Measurements from ENCODE around the gene FRMD8.
A peak's percentile ranks its signal among the peaks of the same experiment; 100 is the strongest.

FRMD8 gene

DNA sequence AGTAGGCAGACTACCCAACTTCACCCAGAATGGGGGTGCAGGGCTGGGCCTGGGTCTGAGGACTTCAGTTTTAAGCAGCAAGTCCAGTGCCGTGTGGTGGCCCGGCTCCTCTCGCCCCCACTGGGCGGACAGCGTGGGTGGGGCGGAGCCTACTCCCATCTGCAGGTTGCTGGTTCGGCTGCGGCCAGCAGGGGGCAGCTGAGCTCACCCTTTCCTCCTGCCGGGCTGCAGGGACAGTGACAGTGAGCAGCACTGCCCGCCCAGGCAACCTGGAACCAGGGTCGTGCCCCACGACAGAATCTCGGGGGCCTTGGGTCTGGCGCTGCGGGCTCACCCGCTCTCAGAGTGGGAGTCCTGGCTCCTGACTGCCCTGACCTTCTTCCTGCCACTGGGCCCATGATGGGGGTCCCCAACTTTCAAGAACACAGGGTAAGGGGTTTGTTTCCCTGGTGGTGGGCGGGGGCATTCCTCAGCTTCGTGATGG lies 29.9 kb downstream of the FRMD8 start:
- peak; percentile 88 to 92 for DNase-seq

DNA sequence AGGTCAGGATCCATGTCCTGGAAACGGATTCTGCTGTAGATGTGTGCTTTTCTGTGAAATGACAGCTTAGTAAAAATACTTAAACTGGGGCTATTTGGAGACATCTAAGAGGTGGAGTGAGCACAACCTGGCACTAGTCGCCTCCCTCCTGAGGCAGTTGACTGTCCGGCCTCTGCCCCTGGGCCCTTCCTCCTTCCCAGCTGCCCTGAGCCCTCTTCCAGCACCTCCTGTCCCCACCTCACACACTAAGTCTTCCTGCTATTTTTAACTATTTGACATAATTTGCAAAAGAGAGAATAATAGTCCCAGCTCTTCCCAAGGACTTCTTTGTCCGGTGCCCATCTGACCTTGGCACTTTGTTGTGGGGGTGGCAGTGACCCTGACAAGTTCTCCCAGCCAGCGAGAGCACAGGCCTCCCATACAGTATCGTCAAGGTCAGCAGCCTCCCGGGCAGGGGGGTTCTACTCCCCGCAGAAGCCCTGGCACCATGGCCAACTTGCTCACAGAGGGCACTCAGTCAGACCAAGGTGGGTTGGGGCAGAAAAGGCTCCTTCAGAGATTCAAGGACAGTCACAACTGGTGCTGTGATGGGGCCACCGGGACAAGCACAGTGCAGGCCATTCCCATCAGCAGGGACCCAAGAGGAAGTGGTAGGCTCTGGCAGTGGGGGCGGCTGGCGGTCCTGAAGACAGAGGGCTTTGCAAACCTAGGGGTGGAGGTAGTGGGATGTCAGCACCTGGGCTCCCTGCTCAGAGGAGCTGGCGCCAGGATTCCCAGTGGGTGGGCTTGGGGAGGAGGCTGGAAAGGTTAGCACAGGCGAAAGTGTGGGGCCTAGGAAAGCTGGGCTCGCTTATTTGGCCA lies 30.6 kb downstream of the FRMD8 start:
- peak in 1 of 2 donors; percentile 29 for DNase-seq

DNA sequence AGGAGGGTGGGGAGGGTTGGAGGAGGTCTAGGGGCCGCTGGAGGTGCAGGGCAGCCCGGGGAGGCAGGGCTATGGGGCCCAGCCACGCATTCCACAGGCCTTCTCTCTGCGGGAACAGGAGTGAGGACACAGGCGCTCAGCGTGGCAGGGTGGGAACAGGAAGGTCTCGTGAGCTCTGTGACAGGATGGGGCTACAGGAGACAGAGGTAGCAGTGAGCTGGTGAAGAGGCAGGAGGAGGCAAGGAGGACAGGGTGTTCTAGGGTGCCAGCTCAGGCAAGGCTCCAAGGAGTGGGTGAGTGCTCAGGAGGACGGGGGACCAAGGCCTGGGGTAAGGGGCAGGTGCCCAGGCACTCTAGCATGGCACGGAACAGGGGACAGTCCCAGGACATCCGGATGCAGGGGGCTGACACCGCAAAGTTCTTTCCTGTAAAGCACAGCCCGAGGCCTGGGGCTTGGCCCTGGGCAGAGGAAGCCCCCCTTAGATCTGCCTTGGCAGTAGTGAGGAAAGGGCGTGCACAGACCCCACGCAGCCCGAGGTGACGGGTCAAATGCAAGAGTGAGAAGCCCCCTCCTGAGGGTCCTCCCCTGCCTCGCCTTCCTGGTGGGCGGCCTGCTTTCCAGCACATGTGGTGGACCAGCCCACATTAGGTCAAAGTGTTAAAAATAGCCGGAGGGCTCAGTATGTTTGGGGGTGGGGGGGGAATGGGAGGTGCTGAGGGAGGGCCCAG lies 31.4 kb downstream of the FRMD8 start:
- DNase-seq = peak in 1 of 2 donors; percentile 19

DNA sequence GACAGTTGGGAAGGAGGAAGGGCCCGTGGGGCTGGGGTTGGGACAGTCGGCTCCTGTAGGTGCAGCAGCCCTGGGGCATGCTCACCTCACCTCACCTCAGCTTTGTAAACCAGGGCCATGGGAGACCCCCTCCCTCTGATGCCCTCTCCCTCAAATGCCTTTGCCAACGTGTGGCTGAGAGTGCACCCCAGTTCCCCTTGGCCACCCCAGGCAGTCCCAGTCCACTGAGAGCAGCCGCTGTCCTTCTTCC lies 31.9 kb downstream of the FRMD8 start:
- no peak for DNase-seq

DNA sequence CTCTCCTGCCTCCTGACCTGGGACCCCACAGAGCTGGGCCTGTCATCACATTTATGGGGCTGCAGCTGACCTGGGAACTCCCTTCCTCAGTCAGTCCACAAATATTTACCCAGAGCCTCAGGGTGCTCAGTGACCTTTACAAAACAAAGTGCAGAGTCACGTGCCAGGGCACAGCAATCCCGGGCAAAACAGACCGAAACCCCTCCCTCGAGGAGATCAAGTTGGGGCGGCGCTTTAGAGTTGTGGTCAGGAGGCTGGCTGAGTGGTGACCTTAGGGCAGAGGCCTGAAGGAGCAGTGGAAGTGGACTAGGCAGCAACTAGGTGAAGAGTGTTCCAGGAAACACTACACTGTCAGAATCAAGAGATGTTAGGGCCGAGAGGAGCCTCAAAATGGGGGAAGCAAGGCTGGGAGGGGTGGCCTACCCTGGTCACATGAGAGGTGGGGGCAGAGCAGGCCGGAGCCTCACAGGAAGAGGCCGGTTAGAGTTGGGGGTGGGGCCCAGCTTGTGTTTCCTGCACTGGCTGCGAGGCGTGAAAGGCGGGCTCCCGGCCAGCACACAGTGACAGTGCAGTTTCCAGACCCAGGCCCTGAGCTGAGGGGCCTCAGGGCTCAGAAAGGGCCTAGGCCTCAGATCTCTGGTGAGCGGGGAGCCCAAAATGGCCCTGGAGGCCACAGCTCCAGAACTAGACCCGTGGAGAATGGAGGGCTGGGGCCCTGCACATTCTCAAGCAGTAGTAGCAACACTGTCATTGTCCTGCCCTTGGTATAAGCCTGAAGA lies 32.4 kb downstream of the FRMD8 start:
- DNase-seq = peak; percentile 52 to 71

DNA sequence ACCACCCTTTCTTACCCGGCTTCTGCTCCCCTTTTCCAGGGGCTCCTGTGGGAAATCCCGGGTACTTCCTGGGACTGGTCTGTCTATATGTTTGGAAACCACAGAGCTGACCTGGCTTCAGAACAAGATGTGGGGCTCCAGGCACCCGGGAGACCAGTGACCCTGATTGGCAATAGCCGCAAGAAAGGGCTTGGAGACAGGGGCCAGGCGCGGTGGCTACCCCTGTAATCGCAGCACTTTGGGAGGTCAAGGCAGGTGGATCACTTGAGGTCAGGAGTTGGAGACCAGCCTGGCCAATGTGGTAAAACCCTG lies 33.0 kb downstream of the FRMD8 start:
- DNase-seq = no peak

DNA sequence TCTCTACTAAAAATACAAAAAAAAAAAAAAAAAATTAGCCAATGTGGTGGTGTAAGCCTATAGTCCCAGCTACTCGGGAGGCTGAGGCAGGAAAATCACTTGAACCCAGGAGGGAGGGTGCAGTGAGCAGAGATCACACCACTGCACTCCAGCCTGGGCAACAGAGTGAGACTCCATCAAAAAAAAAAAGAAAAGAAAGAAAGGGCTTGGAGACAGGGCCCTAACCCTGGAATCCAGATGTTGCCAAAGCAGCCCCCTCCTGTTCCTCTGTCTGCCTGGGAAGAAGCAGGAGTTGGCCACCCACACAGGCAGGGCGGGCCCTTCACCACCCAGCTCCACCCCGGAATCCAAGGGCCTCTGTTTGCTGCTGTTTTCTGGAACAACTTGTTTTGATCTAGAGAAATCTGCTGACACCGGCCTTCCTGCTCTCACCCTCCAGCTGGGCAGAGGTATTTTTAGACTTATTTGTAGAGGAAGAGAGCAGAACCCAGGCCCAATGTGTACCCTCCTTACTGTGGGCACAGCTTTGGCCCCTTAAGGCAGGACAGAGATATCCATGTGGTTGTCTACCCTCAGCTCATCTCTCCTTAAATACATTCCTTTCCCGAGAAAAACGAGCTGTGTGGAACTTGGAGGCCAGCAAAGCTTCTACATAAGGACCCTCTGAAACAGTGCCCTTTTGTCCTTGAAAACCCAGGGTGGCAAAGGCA lies 33.5 kb downstream of the FRMD8 start:
- peak; percentile 51 to 60 for DNase-seq

DNA sequence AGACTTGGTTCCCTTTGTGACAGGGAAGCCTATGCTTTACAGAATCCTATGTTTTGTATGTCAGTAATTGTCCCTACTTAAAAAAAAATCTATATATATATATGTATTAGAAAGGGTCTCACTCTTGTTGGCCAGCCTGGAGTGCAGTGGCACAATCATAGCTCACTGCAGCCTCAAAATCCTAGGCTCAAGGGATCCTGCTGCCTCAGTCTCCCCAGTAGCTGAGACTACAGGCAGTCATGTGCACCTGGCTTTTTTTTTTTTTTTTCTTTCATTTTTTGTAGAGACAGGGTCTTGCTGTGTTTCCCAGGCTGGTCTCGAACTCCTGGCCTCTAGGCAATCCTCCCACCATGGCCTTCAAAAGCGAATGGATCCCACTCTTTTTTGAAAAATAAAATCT lies 34.1 kb downstream of the FRMD8 start:
- no peak for DNase-seq

DNA sequence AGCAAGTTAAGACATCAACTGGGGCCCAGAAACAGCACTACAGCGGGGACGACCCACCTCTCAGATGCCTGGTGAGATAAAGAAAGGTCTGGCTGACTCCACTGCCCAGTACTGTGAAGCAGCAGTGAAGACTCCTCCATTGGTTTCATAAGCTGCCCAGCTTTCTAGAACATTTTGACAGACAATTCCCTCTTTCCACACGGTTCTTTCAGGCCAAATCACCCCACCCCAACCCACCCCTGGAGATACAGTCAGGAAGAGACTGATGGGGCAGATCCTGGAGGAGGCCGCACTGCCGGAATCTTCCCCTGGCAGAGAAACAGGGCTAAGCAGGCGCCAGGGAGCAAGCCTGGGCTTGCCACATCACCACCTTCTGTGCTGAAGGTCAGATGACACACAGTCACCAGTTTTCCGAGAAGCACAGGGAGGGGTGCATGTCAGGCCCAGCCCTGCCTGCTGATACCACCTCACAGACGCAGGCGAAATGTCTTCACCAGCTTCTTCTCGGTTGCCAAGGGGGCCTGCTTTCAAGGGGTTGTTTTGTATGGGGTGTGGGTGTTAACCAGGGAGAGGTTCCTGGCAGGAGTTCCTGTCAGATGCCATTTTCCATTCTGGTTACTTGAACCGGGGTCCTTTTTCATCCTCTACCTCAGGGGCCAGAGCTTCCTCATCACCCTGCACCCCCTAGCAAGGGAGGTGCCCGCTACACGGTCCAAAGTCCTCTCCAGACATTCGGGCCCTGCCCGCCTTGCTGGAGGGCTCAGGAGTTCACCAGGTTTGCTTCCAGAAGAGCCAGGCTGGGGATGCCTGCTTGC lies 34.7 kb downstream of the FRMD8 start:
- DNase-seq = peak; percentile 88

DNA sequence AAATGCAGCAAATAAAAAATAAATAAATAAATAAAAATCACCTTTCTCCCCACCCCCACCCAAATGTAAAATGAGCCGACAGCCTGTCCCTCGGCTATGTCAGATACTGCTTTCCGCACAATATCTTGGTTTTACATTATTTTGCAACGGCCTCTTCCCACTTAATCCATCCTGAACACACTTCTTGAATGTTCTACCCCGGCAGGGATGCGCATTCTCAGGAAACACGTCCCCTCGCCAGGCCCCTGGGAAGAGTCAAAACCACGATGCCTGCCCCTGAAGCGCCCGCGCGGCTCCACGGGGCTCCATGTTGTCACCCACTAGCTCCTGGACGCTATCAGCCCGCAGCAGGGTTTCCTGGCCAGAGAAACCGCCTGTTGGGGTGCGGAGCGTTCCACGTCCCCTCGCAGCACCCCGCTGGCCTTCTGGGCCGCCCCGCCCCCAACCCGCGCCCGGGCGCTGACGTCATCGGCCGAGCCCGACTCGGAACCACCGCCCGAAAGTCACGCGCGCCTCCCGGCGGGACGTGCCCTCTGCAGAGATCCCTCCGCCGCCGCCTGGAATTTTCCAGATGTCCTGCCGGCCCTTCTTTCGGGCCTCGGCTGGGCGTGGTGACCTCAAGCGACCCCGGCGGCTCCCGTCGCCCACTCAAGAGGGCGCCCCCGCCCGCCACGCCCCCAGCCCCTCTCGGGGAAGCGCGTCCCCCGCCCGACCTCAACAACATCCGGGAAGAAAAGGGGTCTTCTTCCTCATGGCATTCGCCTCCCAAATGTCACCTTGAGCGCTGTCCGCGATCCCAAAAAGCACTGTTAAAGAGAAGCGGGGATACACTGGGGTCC lies 35.6 kb downstream of the FRMD8 start:
- DNase-seq = peak; percentile 90 to 94

DNA sequence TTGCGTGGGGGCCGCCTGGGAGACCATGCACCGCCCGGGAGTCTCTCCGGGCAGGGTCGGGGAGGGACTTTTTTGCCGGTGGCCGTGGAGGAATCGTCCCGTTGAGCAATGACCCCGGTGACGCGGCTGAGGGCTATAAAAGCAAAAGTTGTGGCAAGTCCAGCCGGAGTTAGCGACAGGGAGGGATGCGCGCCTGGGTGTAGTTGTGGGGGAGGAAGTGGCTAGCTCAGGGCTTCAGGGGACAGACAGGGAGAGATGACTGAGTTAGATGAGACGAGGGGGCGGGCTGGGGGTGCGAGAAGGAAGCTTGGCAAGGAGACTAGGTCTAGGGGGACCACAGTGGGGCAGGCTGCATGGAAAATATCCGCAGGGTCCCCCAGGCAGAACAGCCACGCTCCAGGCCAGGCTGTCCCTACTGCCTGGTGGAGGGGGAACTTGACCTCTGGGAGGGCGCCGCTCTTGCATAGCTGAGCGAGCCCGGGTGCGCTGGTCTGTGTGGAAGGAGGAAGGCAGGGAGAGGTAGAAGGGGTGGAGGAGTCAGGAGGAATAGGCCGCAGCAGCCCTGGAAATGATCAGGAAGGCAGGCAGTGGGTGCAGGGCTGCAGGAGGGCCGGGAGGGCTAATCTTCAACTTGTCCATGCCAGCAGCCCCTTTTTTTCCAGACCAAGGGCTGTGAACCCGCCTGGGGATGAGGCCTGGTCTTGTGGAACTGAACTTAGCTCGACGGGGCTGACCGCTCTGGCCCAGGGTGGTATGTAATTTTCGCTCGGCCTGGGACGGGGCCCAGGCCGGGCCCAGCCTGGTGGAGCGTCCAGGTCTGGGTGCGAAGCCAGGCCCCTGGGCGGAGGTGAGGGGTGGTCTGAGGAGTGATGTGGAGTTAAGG lies 36.4 kb downstream of the FRMD8 start, which contains the start of gene NEAT1:
NEAT1 (plus strand) TSS at position 166 of the 883 bp plus-strand sequence.
- peak; percentile 90 to 93 for DNase-seq

DNA sequence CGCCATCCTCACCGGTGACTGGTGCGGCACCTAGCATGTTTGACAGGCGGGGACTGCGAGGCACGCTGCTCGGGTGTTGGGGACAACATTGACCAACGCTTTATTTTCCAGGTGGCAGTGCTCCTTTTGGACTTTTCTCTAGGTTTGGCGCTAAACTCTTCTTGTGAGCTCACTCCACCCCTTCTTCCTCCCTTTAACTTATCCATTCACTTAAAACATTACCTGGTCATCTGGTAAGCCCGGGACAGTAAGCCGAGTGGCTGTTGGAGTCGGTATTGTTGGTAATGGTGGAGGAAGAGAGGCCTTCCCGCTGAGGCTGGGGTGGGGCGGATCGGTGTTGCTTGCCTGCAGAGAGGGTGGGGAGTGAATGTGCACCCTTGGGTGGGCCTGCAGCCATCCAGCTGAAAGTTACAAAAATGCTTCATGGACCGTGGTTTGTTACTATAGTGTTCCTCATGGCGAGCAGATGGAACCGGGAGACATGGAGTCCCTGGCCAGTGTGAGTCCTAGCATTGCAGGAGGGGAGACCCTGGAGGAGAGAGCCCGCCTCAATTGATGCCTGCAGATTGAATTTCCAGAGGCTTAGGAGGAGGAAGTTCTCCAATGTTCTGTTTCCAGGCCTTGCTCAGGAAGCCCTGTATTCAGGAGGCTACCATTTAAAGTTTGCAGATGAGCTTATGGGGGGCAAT lies 37.2 kb downstream of the FRMD8 start:
- peak in 1 of 2 donors; percentile 34 for DNase-seq

DNA sequence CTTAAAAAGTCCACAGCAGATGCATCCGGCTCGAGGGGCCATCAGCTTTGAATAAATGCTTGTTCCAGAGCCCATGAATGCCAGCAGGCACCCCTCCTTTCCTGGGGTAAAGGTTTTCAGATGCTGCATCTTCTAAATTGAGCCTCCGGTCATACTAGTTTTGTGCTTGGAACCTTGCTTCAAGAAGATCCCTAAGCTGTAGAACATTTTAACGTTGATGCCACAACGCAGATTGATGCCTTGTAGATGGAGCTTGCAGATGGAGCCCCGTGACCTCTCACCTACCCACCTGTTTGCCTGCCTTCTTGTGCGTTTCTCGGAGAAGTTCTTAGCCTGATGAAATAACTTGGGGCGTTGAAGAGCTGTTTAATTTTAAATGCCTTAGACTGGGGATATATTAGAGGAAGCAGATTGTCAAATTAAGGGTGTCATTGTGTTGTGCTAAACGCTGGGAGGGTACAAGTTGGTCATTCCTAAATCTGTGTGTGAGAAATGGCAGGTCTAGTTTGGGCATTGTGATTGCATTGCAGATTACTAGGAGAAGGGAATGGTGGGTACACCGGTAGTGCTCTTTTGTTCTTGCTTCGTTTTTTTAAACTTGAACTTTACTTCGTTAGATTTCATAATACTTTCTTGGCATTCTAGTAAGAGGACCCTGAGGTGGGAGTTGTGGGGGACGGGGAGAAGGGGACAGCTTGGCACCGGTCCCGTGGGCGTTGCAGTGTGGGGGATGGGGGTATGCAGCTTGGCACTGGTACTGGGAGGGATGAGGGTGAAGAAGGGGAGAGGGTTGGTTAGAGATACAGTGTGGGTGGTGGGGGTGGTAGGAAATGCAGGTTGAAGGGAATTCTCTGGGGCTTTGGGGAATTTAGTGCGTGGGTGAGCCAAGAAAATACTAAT lies 38.0 kb downstream of the FRMD8 start:
- DNase-seq = peak; percentile 73

DNA sequence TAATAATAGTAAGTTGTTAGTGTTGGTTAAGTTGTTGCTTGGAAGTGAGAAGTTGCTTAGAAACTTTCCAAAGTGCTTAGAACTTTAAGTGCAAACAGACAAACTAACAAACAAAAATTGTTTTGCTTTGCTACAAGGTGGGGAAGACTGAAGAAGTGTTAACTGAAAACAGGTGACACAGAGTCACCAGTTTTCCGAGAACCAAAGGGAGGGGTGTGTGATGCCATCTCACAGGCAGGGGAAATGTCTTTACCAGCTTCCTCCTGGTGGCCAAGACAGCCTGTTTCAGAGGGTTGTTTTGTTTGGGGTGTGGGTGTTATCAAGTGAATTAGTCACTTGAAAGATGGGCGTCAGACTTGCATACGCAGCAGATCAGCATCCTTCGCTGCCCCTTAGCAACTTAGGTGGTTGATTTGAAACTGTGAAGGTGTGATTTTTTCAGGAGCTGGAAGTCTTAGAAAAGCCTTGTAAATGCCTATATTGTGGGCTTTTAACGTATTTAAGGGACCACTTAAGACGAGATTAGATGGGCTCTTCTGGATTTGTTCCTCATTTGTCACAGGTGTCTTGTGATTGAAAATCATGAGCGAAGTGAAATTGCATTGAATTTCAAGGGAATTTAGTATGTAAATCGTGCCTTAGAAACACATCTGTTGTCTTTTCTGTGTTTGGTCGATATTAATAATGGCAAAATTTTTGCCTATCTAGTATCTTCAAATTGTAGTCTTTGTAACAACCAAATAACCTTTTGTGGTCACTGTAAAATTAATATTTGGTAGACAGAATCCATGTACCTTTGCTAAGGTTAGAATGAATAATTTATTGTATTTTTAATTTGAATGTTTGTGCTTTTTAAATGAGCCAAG lies 38.9 kb downstream of the FRMD8 start:
- peak; percentile 84 for DNase-seq

DNA sequence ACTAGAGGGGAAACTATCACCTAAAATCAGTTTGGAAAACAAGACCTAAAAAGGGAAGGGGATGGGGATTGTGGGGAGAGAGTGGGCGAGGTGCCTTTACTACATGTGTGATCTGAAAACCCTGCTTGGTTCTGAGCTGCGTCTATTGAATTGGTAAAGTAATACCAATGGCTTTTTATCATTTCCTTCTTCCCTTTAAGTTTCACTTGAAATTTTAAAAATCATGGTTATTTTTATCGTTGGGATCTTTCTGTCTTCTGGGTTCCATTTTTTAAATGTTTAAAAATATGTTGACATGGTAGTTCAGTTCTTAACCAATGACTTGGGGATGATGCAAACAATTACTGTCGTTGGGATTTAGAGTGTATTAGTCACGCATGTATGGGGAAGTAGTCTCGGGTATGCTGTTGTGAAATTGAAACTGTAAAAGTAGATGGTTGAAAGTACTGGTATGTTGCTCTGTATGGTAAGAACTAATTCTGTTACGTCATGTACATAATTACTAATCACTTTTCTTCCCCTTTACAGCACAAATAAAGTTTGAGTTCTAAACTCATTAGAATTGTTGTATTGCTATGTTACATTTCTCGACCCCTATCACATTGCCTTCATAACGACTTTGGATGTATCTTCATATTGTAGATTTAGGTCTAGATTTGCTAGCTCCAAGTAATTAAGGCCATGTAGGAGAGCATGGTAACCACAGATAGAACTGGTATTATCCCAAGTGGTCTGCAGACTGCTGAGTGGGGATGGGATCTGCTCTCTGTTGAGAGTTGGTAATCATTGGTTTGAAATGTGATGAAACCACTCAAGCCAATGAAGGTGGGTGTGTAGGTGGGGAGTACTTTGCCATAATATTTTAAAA lies 39.8 kb downstream of the FRMD8 start:
- DNase-seq = no peak
